Pulmonary artery endothelial cell (primary cell): Measurements from ENCODE around the gene PSEN2. TPM values are rescaled to one million over a fixed set of nuclear protein-coding genes. Genes with fewer than 3 reads are reported as not detected.
A peak's percentile ranks its signal among the peaks of the same experiment; 100 is the strongest.
"Not testable (repeated sequence)": the region's sequence is repeated elsewhere in the genome, so short reads cannot be mapped to it uniquely, and the experiment has no call there.

Experiments
- DNase-seq: peaks from one replicate; pipeline ENCODE4 v3.0.0-alpha.2; 2011; ENCODE audit warnings: low read depth, low spot score
- total RNA-seq: library from RNA; depleted of rRNA; stranded (reverse); fragments of >200 nt; gene quantifications from 2 replicates; pipeline ENCODE4 v1.2.3, GENCODE V29; 2014

PSEN2 gene
- 23.8 and 24.2 TPM in 2 replicates for total RNA-seq

DNA sequence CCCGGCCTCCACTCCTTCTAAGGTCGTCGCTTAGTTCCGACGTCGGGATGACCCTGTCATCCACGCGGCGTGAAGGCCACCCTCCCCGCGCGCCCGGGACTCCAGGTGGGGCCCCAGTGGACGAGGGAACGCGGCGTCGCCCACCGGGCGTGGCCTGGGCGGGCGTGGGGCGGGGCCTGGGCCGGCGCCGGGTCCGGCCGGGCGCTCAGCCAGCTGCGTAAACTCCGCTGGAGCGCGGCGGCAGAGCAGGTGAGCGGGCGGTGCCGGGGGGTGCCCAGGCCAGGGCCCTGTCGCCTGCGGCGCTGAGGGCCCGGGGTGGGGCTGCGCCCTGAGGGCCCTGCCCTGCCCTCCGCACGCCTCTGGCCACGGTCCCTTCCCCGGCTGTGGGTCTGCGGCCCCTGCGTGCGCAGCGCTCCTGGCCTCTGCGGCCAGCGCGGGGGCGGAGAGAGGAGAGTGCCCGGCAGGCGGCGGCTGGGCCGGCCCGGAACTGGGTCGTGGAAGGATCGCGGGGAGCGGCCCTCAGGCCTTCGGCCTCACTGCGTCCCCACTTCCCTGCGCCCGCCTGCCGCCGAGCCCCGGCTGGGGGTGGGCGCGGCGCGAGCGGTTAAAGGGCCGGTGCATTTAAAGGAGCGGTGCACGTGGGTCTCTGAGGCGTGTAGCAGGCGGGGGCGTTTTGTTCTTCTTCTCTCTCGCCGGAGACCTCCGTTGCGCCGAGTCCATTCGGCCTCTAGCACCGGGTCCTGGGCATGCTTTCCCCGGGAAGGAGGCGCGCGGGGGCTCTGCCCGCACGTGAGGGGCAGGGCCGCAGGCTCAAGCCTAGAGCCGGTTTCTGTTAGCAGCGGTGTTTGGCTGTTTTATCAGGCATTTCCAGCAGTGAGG lies at the start of gene PSEN2:
TSS of gene PSEN2 (plus strand) at position 216 of the 879 bp plus-strand sequence. CDS start 11,292 bp downstream, outside the sequence.
- no peak for DNase-seq

DNA sequence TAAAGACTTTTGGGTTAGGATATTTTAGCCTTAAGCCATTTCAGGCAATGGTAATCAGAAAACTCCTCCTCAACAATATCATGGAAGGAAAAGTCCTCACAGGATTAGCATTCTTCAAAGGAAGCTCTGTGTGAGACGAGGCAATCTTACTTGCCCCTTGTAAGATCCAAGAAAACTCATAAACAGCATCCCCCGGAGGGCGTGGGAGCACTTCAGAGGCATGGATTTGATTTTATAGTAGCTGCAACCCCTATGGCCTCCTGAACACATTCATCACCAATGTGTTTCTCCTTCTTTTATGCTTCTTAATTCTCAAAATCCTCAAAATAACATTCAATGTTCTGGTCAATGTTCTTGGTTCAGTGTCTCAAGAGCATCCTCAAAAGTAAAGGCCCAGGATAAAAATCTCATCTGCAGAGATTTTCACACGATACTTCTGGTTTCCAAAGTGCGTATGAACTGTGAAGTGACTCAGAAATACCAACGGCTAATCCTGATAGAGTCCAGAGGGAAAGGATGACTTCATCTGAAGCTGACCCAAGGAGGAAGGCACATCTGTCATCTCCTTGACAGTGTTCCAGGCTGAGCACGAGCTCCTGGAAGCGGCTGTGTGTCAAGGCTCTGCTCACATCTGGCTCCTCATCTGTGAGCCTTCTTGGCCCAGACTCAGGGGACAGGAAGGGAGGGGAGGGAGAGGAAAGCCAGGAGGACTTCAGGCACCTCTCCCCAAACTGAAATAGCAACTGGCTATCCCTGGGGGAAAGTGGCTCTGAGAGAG lies 49.3 kb upstream of the PSEN2 start:
- peak; percentile 93 for DNase-seq

DNA sequence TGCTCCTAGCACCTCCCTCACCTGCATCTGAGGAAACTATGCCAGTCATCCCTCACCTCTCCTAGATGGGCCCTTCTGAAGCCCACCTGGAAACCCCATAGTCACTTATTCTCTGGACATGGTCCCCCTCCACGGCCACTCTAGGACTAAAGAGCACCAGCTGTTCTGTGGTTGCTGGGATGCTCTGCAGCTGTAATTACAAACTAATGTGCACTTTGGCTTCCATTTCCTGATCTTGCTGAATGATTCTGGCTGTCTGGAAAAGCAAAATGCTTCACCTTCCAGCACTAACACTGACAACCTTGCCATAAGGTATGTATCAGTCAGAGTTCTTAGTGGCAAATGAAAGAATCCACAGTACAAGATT lies 48.7 kb upstream of the PSEN2 start:
- peak; percentile 20 for DNase-seq

DNA sequence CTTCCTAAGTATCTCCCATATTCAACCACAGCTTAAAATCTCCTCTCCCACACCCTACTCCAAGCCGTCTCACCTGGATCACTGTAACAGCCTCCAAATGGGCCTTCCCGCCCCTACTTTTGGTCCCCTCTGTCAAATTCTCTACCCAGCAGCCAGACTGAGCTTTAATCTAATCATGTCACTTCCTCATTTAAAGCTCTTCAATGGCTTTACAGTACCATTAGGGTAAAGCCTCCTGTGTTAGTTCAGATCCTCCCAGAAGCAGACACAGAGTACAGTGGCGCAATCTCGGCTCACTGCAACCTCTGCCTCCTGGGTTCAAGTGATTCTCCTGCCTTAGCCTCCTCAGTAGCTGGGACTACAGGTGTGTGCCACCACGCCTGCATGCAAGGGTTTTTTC lies 46.8 kb upstream of the PSEN2 start:
- no peak for DNase-seq

DNA sequence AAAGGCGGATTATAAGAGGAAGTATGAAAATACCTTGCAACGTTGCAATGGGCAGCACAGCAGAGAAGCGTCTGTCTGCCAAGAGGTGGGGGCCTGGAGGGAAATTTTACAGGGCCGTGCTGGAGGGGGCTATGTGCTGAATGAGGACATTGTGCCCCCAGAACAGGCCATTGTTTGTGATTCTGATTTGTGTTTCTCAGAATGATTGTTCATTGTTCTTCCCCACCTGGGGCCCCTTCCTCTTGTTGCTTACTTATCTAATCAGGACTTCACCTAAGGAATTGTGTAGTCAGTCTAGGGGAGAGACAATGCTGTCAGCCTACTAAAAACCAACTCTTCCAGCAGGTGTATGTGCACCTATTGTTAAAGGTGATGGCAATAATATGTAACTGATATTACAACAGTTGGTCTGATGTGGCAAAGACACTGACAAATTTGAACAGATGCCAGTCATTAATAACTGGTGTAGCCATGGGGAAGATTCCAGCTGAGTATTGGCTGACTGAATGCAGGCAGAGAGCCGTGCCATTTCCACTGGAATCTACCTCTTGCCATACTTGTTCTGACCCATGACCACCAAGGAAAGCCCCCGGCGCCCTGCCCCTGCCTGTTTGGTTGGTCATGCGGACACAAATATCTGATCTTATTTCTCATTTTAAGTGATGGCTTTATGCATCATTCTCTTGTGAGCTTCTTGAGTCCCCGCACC lies 45.2 kb upstream of the PSEN2 start:
- DNase-seq = no peak

DNA sequence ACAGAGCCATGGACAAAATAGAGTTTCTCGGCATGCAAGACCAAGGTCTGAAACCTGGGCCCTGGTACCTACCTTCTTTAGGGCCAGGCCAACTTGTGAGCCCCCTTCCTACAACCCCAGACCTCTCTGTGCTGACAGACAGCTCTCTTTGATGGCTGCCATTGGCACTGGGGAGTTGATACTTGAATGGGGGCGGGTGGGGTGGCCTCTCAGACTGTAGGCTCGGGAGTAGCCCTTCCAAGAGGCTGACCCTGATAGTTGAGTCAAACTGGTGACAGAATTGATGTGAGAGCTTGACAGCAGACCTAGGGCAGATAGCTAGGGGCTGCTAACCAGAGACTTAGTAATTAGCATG lies 44.7 kb upstream of the PSEN2 start:
- DNase-seq = no peak

DNA sequence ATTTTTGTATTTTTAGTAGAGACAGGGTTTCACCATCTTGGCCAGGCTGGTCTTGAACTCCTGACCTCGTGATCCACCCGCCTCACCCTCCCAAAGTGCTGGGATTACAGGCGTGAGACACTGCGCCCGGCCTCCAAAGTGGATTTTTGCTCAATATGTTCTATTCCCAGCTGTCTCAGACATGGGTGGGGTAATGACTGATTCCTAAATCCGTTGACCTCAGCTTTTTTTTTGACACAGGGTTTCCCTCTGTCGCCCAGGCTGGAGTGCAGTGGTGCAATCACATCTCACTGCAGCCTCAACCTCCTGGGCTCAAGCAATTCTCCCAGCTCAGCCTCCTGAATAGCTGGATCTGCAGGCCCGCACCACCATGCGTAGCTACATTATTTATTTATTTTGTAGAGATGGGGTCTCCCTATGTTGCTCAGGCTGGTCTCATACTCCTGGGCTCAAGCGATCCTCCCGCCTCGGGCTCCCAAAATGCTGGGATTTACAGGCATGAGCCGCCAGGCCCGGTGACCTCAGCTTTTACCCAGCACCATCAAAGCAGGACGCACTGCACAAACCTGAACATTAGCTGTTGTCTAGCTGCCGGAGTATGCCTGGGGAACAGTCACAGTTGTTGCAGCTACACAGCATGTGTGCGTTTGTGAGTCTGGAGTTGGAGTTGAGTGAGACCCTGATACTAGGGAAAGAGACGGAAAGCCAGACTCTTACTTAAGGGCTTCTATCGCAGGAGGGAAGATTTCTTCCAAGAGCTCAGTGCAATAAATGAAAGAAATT lies 43.7 kb upstream of the PSEN2 start:
- no peak for DNase-seq

DNA sequence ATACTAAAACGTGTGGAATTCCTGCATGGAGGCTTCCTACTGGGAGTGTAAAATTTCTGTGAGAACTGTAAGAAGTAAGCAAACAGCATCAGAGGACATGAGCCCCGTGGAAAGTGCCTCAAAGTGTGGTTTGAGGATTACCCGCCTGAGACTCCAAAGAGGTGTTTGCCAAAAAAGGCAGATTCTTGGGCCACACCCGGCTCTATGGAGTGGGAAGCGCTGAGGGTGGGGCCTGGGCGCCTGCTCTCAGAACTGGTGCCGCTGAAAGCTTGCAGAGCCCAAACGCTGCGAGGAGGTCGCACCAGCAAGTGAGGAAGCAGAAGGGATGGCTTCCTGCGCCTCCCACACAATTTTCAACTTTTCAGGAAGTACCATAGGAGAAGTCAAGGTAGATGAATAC lies 43.0 kb upstream of the PSEN2 start:
- DNase-seq = no peak

DNA sequence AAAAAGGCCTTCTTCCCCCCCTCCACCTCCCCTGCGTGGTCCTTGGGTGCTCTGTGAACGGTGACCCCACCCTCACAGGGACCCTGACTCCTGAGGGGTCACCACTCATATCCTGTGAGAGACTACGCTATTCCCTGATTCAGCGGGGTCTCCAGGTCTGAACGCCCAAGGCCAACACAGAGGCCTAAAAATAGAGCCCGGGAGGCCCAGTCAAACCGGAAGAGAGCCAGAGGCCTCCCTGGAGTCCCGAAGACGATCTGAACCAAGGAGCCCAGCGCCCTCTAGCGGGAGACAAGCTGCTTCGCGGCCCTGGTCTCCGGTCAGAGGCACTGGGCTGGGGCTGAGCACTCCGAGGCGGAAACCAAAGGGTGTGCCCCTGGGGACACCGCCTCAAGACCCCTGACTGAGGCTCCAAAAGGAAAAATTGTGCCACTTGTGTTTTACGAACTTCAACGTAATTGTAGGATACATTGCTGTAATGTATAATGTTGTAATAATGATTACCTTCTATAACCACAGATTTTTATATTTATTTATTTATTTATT lies 42.4 kb upstream of the PSEN2 start:
- peak; percentile 83 for DNase-seq

DNA sequence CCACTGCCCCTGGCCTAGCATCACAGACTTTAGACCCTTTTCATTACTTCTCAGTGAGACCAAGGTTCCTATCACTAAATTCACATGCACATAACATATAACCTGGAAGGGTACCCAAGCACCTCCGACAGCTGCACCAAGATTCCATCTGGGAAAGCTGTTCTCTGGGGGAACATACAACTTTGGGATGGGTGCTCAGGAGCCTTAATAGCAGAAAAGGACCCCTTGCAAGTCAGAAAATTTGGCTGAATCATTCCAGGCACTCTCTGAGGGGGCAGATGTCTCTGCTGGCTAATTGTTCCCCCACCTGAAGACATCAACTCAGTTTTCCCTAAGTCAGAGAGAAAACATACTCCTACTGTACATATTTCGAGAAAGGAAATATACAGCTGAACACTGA lies 41.3 kb upstream of the PSEN2 start:
- no peak for DNase-seq

DNA sequence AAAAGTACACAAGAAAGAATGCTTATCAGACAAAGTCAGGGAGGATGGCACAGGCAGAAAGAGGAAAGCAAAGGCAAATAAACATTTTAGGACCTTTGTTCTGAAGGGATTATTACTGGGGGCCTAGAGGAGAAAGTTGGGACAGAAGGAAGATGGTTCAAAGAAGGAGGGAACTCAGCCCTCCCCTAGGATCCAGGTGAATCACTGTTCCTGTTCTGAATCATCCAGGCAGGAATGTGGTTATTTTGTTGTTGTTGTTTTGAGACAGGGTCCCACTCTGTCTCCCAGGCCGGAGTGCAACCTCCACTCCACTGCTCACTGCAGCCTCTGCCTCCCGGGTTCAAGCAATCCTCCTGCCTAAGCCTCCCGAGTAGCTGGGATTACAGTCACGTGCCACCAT lies 38.5 kb upstream of the PSEN2 start:
- DNase-seq = no peak

DNA sequence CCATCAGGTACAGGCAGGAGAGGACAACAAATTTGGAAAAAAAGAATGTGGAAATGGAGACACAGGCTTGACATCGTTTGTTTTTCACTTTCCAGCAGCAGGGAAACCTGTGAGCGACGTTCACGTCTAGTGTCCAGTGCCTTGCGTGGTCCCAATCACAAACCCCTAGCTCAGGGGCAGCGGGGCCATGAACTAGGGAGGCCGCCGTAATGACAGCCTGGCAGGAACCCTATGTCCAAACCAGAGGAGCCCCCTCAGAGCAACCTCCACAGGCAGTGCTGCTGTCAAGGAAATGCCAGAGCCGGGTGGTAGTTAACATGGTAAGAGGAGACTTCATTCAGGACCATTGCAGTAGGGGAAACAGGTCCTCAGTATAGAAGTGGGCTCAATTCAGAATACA lies 37.8 kb upstream of the PSEN2 start:
- no peak for DNase-seq

DNA sequence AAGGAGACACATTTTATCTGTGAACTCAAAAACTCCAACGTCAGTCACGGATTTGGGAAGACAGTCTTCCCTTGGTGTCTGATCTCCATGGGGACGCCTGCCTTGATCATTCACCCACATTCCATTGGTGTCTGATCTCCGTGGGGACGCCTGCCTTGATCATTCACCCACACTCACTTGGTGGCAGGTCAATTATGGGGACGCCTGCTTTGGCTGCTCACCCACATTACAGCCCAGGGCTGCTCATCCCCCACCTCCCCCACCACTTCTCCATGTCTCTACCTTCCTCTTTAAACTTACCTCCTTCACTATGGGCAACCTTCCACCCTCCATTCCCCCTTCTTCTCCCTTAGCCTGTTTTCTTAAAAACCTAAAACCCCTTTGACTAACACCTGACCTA lies 36.2 kb upstream of the PSEN2 start:
- not testable (repeated sequence) for DNase-seq

DNA sequence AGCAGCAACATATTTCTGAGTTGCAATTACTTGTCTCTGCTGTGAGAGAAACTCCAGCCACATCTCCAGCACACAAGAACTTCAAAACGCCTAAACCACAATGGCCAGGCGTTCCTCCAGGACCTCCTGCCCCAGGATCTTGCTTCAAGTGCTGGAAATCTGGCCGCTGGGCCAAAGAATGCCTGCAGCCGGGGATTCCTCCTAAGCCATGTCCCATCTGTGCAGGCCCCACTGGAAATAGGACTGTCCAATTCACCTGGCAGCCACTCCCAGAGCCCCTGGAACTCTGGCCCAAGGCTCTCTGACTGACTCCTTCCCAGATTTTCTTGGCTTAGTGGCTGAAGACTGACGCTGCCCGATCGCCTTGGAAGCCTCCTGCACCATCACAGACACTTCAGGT lies 35.0 kb upstream of the PSEN2 start:
- DNase-seq = not testable (repeated sequence)

DNA sequence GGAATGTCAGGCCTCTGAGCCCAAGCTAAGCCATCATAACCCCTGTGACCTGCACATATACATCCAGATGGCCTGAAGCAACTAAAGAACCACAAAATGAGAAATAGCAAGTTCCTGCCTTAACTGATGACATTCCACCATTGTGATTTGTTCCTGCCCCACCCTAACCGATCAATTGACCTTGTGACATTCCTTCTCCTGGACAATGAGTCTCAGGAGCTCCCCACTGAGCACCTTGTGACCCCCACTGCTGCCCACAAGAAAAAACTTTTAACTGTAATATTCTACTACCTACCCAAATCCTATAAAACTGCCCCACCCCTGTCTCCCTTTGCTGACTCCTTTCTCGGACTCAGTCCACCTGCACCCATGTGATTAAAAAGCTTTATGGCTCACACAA lies 32.5 kb upstream of the PSEN2 start:
- DNase-seq = not testable (repeated sequence)

DNA sequence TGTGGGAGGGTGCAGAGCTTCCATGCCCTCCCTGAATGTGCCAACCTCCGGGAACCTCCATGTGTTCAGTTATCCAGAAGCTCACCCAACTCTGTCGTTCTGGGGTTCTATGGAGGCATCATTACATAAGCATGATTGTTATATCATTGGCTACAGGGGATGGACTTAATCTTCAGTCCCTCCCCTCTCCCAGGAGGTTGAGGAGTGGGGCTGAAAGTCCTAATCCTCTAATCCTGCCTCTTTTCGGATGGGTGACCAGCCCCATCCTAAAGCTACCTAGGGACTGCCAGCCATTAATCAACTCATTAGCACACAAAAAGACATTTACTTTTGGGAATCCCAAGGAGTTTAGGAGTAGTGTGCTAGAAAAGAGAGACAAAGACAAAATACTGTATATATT lies 32.0 kb upstream of the PSEN2 start:
- DNase-seq = no peak

DNA sequence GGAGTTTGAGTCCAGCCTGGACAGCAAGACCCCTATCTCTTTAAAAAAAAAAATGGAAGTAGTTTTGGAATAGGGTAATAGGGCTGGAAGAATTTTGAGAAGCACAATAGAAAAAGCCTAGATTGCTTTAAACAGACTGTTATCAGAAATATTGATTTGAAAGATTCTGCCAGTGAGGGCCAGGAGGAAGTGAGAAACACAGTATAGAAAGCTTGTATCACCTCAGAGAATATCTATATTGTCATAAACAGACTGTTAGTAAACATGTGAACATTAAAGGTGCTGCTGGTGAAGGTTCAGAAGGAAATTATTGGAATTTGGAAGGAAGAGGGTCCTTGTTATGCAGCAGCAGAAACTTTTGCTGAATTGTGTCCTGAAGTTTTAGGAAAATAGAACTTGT lies 24.8 kb upstream of the PSEN2 start:
- no peak for DNase-seq

DNA sequence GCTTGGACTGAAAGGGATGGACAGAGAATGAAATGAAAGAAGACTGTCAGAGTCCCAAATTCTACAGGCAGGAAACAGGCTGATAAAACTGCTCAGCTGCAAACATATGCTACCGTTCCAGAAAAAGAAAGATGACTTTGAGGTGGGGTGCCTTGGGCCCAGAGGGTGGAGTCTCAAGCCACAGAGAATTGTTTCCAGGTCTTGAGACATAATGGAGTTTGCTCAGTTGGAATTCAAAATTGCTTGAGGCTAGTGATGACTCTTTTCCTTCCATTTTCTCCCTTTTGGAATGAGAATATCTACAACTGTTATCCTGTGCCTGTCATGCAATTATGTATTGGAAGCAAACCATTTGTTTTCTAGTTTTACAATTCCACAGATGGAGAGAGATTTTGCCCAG lies 23.6 kb upstream of the PSEN2 start:
- DNase-seq = no peak

DNA sequence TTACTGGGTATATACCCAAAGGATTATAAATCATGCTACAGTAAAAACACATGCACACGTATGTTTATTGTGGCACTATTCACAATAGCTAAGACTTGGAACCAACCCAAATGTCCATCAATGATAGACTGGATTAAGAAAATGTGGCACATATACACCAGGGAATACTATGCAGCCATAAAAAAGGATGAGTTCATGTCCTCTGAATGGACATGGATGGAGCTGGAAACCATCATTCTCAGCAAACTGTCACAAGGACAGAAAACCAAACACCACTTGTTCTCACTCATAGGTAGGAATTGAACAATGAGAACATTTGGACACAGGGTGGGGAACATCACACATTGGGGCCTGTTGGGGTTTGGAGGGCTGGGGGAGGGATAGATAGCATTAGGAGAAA lies 15.9 kb upstream of the PSEN2 start:
- not testable (repeated sequence) for DNase-seq

DNA sequence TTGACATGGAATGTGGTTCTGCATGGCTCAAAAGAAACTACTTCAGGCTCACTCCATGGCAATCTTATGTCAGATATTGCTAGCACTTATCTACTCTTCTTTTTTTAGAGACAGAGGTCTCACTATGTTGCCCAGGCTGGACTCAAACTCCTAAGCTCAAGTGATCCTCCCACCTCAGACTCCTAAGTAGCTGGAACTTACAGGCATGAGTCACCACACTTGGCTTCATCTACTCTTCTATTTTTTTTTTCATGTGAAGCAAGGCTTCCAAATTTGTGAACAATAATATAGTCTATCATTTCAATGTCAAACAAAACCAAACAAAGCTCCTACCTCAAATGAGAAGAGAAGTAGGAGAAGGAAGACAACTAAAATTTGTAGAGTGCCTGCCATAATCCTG lies 7.5 kb upstream of the PSEN2 start:
- DNase-seq = no peak

DNA sequence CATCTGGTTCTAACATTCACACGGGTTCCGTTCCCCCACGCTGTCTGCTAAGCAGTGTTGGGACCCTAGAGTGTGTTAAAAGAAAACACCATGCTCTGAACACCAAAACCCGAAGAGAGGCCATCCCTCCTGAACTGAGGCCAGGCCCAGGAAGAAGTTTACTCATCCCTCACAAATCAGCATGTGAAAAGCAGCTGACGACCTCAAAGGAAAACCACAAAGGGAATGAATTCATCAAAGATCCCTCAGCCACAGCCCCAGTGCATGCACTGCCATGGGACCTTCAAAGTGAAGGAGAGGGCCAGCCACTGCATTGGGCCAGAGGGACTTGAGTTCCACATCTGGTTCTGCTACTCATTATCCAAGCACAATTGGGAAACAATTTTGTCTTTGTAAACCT lies 7.0 kb upstream of the PSEN2 start:
- DNase-seq = no peak
